ENCODE measurements around the gene SLC7A14. TPM values are rescaled to one million over a fixed set of nuclear protein-coding genes. Genes with fewer than 3 reads are reported as not detected.
"Not testable (repeated sequence)": the region's sequence is repeated elsewhere in the genome, so short reads cannot be mapped to it uniquely, and the experiment has no call there.

Gene SLC7A14
- total RNA-seq, 1 experiment from 2014 or later = 0.17 TPM

- no peak for DNase-seq (ENCODE audit: low read depth)
Observed at GRCh38 chr3:170594528-170594927, 8.7 kb upstream of the SLC7A14 start.

- no peak for DNase-seq (ENCODE audit: low read depth)
Observed at GRCh38 chr3:170593634-170594033, 7.8 kb upstream of the SLC7A14 start.

- DNase-seq (ENCODE audit: low read depth) = peak; percentile 16
Observed at GRCh38 chr3:170589113-170589512, 3.2 kb upstream of the SLC7A14 start.

GRCh38 chr3:170585008-170585936 is 603 bp downstream of the SLC7A14 start:
- peak; percentile 21 for DNase-seq (ENCODE audit: low read depth)

GRCh38 chr3:170584585-170585007 is 1.3 kb downstream of the SLC7A14 start:
- DNase-seq (ENCODE audit: low read depth) = peak; percentile 85

- DNase-seq (ENCODE audit: low read depth) = no peak
Observed at GRCh38 chr3:170579646-170580045, 6.2 kb downstream of the SLC7A14 start.

- peak; percentile 76 for DNase-seq (ENCODE audit: low read depth)
Observed at GRCh38 chr3:170572665-170573253, 13.1 kb downstream of the SLC7A14 start.

GRCh38 chr3:170567598-170567997 is 18.3 kb downstream of the SLC7A14 start:
- DNase-seq (ENCODE audit: low read depth) = not testable (repeated sequence)

GRCh38 chr3:170566413-170566812 is 19.5 kb downstream of the SLC7A14 start:
- no peak for DNase-seq (ENCODE audit: low read depth)

GRCh38 chr3:170565495-170565894 is 20.4 kb downstream of the SLC7A14 start:
- DNase-seq (ENCODE audit: low read depth) = no peak

- DNase-seq (ENCODE audit: low read depth) = no peak
Observed at GRCh38 chr3:170564664-170565063, 21.2 kb downstream of the SLC7A14 start.

GRCh38 chr3:170563712-170564423 is 22.0 kb downstream of the SLC7A14 start:
- peak; percentile 29 for DNase-seq (ENCODE audit: low read depth)

- no peak for DNase-seq (ENCODE audit: low read depth)
Observed at GRCh38 chr3:170562080-170562479, 23.8 kb downstream of the SLC7A14 start.

- no peak for DNase-seq (ENCODE audit: low read depth)
Observed at GRCh38 chr3:170560717-170561382, 25.0 kb downstream of the SLC7A14 start.

- DNase-seq (ENCODE audit: low read depth) = no peak
Observed at GRCh38 chr3:170560296-170560695, 25.6 kb downstream of the SLC7A14 start.

GRCh38 chr3:170558427-170558826 is 27.4 kb downstream of the SLC7A14 start:
- no peak for DNase-seq (ENCODE audit: low read depth)

GRCh38 chr3:170555329-170555728 is 30.5 kb downstream of the SLC7A14 start:
- DNase-seq (ENCODE audit: low read depth) = no peak

- DNase-seq (ENCODE audit: low read depth) = no peak
Observed at GRCh38 chr3:170553788-170554757, 31.8 kb downstream of the SLC7A14 start.

- no peak for DNase-seq (ENCODE audit: low read depth)
Observed at GRCh38 chr3:170551252-170551651, 34.6 kb downstream of the SLC7A14 start.

- DNase-seq (ENCODE audit: low read depth) = no peak
Observed at GRCh38 chr3:170542704-170543103, 43.2 kb downstream of the SLC7A14 start.

GRCh38 chr3:170539897-170540296 is 46.0 kb downstream of the SLC7A14 start:
- peak; percentile 21 for DNase-seq (ENCODE audit: low read depth)
